ENCODE results near the gene CYP4F22. TPM values are rescaled to one million over a fixed set of nuclear protein-coding genes. Genes with fewer than 3 reads are reported as not detected.

Gene CYP4F22
- total and polyA plus RNA-seq, 9 of the 15 experiments (the other 6 are each of a cell fraction or from before 2014, with no cell fraction given): not detected

- no peak for TF ChIP-seq CREB3 (tag; conservative IDR thresholded peaks at IDR 0.05; ENCODE audit: low read depth)
- TF ChIP-seq TCFL5 (CRISPR knock-in tag; conservative IDR thresholded peaks at IDR 0.05): no peak
- TF ChIP-seq IRF9 (tag; IDR thresholded peaks at IDR 0.05): no peak
- TF ChIP-seq ZBTB34 (CRISPR knock-in tag; IDR thresholded peaks at IDR 0.05): no peak
- TF ChIP-seq CBX8 (IDR thresholded peaks at IDR 0.05; ENCODE audit: borderline replicate concordance, extremely low read depth, low read depth, low read length, poor library complexity, severe bottlenecking): no peak
- TF ChIP-seq KAT7 (CRISPR knock-in tag; IDR thresholded peaks at IDR 0.05; ENCODE audit: borderline replicate concordance): no peak
- no peak for TF ChIP-seq ZNF785 (CRISPR knock-in tag; IDR thresholded peaks at IDR 0.05)
- TF ChIP-seq CBFA2T2 (conservative IDR thresholded peaks at IDR 0.05): no peak
- TF ChIP-seq USF2 (CRISPR knock-in tag; IDR thresholded peaks at IDR 0.05): peak; percentile 83
- TF ChIP-seq SMAD4 (CRISPR knock-in tag; conservative IDR thresholded peaks at IDR 0.05): no peak
- no peak for TF ChIP-seq MYBL2 (IDR thresholded peaks at IDR 0.05; ENCODE audit: low read depth)
- no peak for TF ChIP-seq MYBL2 (CRISPR knock-in tag; IDR thresholded peaks at IDR 0.05; ENCODE audit: borderline replicate concordance)
- TF ChIP-seq ILF3 (IDR thresholded peaks at IDR 0.05; ENCODE audit: borderline replicate concordance): no peak
- peak; percentile 62; the same call in 1 of the 2 replicates for TF ChIP-seq TFAP4 (CRISPR knock-in tag; IDR thresholded peaks at IDR 0.05; ENCODE audit: borderline replicate concordance)
- TF ChIP-seq NCOR1 (IDR thresholded peaks at IDR 0.05): no peak
- TF ChIP-seq ZFP36 (IDR thresholded peaks at IDR 0.05; ENCODE audit: low read depth, low read length, partially characterized antibody): peak; percentile 48
- TF ChIP-seq NR1H2 (CRISPR knock-in tag; IDR thresholded peaks at IDR 0.05): no peak
- no peak for TF ChIP-seq ZNF449 (CRISPR knock-in tag; IDR thresholded peaks at IDR 0.05)
Measured at GRCh38 chr19:15555759-15556633, 47.7 kb downstream of the CYP4F22 start (continued).

Measured in K562 (cell line).